CD4-positive, alpha-beta T cell treated with Interleukin-12 subunit alpha and Interleukin-12 subunit beta, for 1 hour (primary cell): ENCODE results near the gene WNT5B.
"Not testable (repeated sequence)": the region's sequence is repeated elsewhere in the genome, so short reads cannot be mapped to it uniquely, and the experiment has no call there.

Experiments
- DNase-seq: peaks from one replicate; pipeline ENCODE4 v3.0.0-alpha.2; 2020

The WNT5B gene

GRCh38 chr12:1692895-1693610 lies 64.0 kb downstream of the WNT5B start:
- no peak for DNase-seq

DNA sequence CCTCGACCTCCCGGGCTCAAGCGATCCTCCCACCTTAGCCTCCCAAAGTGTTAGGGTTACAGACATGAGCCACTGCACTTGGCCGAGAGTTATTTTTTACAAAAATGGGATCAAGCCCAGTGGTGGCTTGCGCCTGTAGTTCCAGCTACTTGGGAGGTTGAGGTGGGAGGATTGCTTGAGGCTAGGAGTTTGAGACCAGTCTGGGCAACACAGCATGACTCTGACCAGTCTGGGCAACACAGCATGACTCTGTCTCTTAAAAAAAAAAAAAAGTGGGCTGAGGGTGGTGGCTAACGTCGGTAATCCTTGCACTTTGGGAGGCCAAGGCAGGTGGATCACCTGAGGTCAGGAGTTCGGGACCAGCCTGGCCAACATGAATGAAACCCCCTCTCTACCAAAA lies 66.1 kb downstream of the WNT5B start:
- not testable (repeated sequence) for DNase-seq

- no peak for DNase-seq
Measured at GRCh38 chr12:1695886-1696670, 67.0 kb downstream of the WNT5B start.

DNA sequence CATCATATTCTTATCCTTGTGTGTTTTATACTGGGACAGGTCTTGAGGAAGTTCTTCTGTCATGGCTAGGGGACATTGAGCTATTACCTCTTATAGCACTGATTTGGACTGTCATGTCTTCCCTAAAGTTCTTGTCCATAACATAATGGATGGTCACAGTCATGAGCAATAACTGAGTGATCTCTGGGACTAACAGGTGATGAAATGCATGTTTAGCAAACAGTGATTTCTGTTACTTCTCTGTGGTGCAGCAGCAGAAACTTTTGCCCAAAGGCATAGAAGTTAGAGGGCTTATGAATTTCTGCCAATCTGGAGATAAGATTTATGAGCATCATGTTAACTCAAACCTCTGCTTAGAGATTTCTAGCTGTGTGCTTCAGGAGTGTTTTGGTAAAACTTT lies 67.8 kb downstream of the WNT5B start:
- DNase-seq, result no peak
